H1 (cell line): Measurements from ENCODE around the gene ARID3B. TPM values are rescaled to one million over a fixed set of nuclear protein-coding genes. Genes with fewer than 3 reads are reported as not detected.

Experiments used
- BRCA1 ChIP-seq: IDR thresholded peaks from 2 replicates; pipeline ENCODE4 v1.6.1; 2012; ENCODE audit warnings: low read depth, low read length, improper control_type of control experiment
- CHD2 ChIP-seq: IDR thresholded peaks from 2 replicates; pipeline ENCODE4 v1.6.1; 2012; ENCODE audit warnings: low read length, improper control_type of control experiment
- KDM4A ChIP-seq: IDR thresholded peaks from one replicate; pipeline ENCODE4 v1.7.1; 2012; ENCODE audit warnings: low read depth, mild to moderate bottlenecking, moderate library complexity, low read length, inconsistent platforms; ENCODE audit not compliant: severe bottlenecking
- NANOG ChIP-seq: IDR thresholded peaks from 2 replicates; pipeline ENCODE4 v1.6.1; 2011; ENCODE audit warnings: low read length, low read depth, mild to moderate bottlenecking, inconsistent platforms; ENCODE audit not compliant: insufficient read depth, poor library complexity, severe bottlenecking
- RXRA ChIP-seq: IDR thresholded peaks from 2 replicates; pipeline ENCODE4 v1.6.1; 2011; ENCODE audit warnings: low read depth, mild to moderate bottlenecking, low read length, moderate library complexity; ENCODE audit not compliant: insufficient read depth
- TAF1 ChIP-seq: IDR thresholded peaks from 2 replicates; pipeline ENCODE4 v1.6.1; 2011; ENCODE audit warnings: mild to moderate bottlenecking, low read depth, low read length
- TEAD4 ChIP-seq: IDR thresholded peaks from 2 replicates; pipeline ENCODE4 v1.6.1; 2012; ENCODE audit warnings: low read depth, low read length, inconsistent platforms, mixed read lengths
- polyA plus RNA-seq, 7 experiments: library from polyadenylated mRNA; depleted of rRNA in 3 of 7; stranded (reverse) in 5 of 7; unstranded in 2 of 7; fragments of >200 nt in 5 of 7; fragments of 200-250 nt in 2 of 7; gene quantifications; 1 replicate in 5 of 7; 2 replicates in 1 of 7; 4 replicates in 1 of 7; pipeline versions ENCODE4 v1.2.1 to v1.2.3, GENCODE V29; 2011 to 2013; ENCODE audit warnings: missing spikeins in 2 of 7, mixed read lengths in 2 of 7
- total RNA-seq: library from RNA; stranded (reverse); fragmentation: NEBNext Ultra II Directional; extraction: Animal tissue kit (Norgen Biotek cat#: 25700); gene quantifications from 2 replicates; pipeline ENCODE4 v1.2.1, GENCODE V29; 2021
- TF ChIP-seq, protein P1 (sequence below): fragments of 300-600 bp; sonication (generic); IDR thresholded peaks from 2 replicates; pipeline ENCODE4 v1.7.1; 2012; ENCODE audit warnings: low read length, moderate library complexity, mild to moderate bottlenecking, inconsistent platforms; ENCODE audit not compliant: insufficient replicate concordance
- TF ChIP-seq, protein P2 (sequence below): IDR thresholded peaks from 2 replicates; pipeline ENCODE4 v1.6.1; 2012; ENCODE audit warnings: low read length, inconsistent platforms
- TF ChIP-seq, protein P3 (sequence below): IDR thresholded peaks from 2 replicates; pipeline ENCODE4 v1.6.1; 2012; ENCODE audit warnings: inconsistent platforms

ARID3B gene
- total and polyA plus RNA-seq, 2 of the 8 experiments (the other 6 are each of a cell fraction or from before 2014, with no cell fraction given) = 81.0 to 115 TPM

DNA sequence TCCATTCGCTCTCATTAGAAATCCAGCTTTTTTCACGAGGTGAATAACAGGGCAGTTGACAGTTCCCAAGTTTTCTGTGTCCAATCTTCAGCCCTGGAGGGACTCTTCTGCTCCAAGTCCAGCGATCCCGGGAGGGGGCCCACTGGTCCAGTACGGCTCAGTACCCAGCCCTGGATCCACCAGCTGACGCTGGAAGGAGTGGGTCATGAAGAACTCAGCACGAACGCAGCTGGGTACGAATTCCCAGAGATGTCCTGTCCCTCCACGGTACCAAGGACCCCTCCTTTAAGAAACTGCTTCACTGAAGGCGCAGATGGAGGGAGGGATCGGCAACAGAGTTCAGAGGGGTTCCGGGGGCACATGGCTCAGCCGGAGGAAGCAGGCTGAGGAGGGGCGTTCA lies 58.1 kb downstream of the ARID3B start (continued):
- TF ChIP-seq, protein P1, sequence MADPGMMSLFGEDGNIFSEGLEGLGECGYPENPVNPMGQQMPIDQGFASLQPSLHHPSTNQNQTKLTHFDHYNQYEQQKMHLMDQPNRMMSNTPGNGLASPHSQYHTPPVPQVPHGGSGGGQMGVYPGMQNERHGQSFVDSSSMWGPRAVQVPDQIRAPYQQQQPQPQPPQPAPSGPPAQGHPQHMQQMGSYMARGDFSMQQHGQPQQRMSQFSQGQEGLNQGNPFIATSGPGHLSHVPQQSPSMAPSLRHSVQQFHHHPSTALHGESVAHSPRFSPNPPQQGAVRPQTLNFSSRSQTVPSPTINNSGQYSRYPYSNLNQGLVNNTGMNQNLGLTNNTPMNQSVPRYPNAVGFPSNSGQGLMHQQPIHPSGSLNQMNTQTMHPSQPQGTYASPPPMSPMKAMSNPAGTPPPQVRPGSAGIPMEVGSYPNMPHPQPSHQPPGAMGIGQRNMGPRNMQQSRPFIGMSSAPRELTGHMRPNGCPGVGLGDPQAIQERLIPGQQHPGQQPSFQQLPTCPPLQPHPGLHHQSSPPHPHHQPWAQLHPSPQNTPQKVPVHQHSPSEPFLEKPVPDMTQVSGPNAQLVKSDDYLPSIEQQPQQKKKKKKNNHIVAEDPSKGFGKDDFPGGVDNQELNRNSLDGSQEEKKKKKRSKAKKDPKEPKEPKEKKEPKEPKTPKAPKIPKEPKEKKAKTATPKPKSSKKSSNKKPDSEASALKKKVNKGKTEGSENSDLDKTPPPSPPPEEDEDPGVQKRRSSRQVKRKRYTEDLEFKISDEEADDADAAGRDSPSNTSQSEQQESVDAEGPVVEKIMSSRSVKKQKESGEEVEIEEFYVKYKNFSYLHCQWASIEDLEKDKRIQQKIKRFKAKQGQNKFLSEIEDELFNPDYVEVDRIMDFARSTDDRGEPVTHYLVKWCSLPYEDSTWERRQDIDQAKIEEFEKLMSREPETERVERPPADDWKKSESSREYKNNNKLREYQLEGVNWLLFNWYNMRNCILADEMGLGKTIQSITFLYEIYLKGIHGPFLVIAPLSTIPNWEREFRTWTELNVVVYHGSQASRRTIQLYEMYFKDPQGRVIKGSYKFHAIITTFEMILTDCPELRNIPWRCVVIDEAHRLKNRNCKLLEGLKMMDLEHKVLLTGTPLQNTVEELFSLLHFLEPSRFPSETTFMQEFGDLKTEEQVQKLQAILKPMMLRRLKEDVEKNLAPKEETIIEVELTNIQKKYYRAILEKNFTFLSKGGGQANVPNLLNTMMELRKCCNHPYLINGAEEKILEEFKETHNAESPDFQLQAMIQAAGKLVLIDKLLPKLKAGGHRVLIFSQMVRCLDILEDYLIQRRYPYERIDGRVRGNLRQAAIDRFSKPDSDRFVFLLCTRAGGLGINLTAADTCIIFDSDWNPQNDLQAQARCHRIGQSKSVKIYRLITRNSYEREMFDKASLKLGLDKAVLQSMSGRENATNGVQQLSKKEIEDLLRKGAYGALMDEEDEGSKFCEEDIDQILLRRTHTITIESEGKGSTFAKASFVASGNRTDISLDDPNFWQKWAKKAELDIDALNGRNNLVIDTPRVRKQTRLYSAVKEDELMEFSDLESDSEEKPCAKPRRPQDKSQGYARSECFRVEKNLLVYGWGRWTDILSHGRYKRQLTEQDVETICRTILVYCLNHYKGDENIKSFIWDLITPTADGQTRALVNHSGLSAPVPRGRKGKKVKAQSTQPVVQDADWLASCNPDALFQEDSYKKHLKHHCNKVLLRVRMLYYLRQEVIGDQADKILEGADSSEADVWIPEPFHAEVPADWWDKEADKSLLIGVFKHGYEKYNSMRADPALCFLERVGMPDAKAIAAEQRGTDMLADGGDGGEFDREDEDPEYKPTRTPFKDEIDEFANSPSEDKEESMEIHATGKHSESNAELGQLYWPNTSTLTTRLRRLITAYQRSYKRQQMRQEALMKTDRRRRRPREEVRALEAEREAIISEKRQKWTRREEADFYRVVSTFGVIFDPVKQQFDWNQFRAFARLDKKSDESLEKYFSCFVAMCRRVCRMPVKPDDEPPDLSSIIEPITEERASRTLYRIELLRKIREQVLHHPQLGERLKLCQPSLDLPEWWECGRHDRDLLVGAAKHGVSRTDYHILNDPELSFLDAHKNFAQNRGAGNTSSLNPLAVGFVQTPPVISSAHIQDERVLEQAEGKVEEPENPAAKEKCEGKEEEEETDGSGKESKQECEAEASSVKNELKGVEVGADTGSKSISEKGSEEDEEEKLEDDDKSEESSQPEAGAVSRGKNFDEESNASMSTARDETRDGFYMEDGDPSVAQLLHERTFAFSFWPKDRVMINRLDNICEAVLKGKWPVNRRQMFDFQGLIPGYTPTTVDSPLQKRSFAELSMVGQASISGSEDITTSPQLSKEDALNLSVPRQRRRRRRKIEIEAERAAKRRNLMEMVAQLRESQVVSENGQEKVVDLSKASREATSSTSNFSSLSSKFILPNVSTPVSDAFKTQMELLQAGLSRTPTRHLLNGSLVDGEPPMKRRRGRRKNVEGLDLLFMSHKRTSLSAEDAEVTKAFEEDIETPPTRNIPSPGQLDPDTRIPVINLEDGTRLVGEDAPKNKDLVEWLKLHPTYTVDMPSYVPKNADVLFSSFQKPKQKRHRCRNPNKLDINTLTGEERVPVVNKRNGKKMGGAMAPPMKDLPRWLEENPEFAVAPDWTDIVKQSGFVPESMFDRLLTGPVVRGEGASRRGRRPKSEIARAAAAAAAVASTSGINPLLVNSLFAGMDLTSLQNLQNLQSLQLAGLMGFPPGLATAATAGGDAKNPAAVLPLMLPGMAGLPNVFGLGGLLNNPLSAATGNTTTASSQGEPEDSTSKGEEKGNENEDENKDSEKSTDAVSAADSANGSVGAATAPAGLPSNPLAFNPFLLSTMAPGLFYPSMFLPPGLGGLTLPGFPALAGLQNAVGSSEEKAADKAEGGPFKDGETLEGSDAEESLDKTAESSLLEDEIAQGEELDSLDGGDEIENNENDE = no peak
- TF ChIP-seq KDM4A (no peak), RXRA (no peak), CHD2 (no peak), TAF1 (no peak), BRCA1 (no peak), NANOG (no peak), TEAD4 (no peak)
- TF ChIP-seq, protein P2, sequence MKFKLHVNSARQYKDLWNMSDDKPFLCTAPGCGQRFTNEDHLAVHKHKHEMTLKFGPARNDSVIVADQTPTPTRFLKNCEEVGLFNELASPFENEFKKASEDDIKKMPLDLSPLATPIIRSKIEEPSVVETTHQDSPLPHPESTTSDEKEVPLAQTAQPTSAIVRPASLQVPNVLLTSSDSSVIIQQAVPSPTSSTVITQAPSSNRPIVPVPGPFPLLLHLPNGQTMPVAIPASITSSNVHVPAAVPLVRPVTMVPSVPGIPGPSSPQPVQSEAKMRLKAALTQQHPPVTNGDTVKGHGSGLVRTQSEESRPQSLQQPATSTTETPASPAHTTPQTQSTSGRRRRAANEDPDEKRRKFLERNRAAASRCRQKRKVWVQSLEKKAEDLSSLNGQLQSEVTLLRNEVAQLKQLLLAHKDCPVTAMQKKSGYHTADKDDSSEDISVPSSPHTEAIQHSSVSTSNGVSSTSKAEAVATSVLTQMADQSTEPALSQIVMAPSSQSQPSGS = no peak
- TF ChIP-seq, protein P3, sequence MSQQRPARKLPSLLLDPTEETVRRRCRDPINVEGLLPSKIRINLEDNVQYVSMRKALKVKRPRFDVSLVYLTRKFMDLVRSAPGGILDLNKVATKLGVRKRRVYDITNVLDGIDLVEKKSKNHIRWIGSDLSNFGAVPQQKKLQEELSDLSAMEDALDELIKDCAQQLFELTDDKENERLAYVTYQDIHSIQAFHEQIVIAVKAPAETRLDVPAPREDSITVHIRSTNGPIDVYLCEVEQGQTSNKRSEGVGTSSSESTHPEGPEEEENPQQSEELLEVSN = no peak
